Large intestine (tissue), 3 donors: ENCODE measurements around the gene NOP53. TPM values are rescaled to one million over a fixed set of nuclear protein-coding genes. Genes with fewer than 3 reads are reported as not detected.
A peak's percentile ranks its signal among the peaks of the same experiment; 100 is the strongest.
"Not testable (repeated sequence)": the region's sequence is repeated elsewhere in the genome, so short reads cannot be mapped to it uniquely, and the experiment has no call there.

Experiments used
- DNase-seq, 2 donors: peaks; one replicate each; pipeline versions ENCODE4 v3.0.0 to v3.0.0-alpha.2; 2013
- H3K27ac ChIP-seq: one replicate; pipeline ENCODE4 v1.5.1; 2013; ENCODE audit warnings: low read length
- H3K27me3 ChIP-seq: 2 replicates; pipeline ENCODE4 v1.6.1; 2013; ENCODE audit warnings: low read length; ENCODE audit not compliant: control insufficient read depth, insufficient read depth
- H3K36me3 ChIP-seq: 2 replicates; pipeline ENCODE4 v1.6.1; 2013; ENCODE audit warnings: low read length; ENCODE audit not compliant: control insufficient read depth, insufficient read depth
- H3K4me1 ChIP-seq: one replicate; pipeline ENCODE4 v1.6.1; 2013; ENCODE audit warnings: low read length; ENCODE audit not compliant: control insufficient read depth, insufficient read depth
- H3K4me3 ChIP-seq: one replicate; pipeline ENCODE4 v1.5.1; 2013; ENCODE audit warnings: low read length
- H3K9me3 ChIP-seq: one replicate; pipeline ENCODE4 v1.6.1; 2013; ENCODE audit warnings: mild to moderate bottlenecking, low read depth, low read length, moderate library complexity; ENCODE audit not compliant: control insufficient read depth
- WGBS: methylation state at CpG from one replicate; pipeline ENCODE4 v1.1.5; 2013; ENCODE audit warnings: low lambda C conversion rate; ENCODE audit not compliant: insufficient coverage; 5-methylcytosine and 5-hydroxymethylcytosine counted together
- polyA plus RNA-seq: library from polyadenylated mRNA; unstranded; fragments of 120-200 nt; gene quantifications from one replicate; pipeline ENCODE4 v1.2.1, GENCODE V29; 2013

The NOP53 gene
- polyA plus RNA-seq, 1 donor = 545 TPM

- no peak for DNase-seq
- H3K27me3 ChIP-seq = peaks cover 26% of the 10 kb centered on the region
- H3K9me3 ChIP-seq = peaks cover 1% of the 10 kb centered on the region
- peaks cover 15% of the 10 kb centered on the region for H3K36me3 ChIP-seq
- WGBS = no CpG with 5 or more reads among the region's 8 CpGs
- H3K27ac ChIP-seq = no peak overlapping the region
- H3K4me1 ChIP-seq = peaks cover 3% of the 10 kb centered on the region
- no peak overlapping the region for H3K4me3 ChIP-seq
These were observed 14.4 kb upstream of the NOP53 start for GRCh38 chr19:47730910-47731309.

- peaks cover 8% of the 10 kb centered on the region for H3K27me3 ChIP-seq
- peaks cover 2% of the 10 kb centered on the region for H3K4me1 ChIP-seq
- WGBS = 80% methylated on average over 1 of the region's 4 CpGs
- peaks cover 3% of the 10 kb centered on the region for H3K9me3 ChIP-seq
- no peak overlapping the region for H3K27ac ChIP-seq
- DNase-seq = no peak
- no peak overlapping the region for H3K4me3 ChIP-seq
- peaks cover 24% of the 10 kb centered on the region for H3K36me3 ChIP-seq
These were observed 10.2 kb upstream of the NOP53 start for GRCh38 chr19:47735131-47735530.

GRCh38 chr19:47740866-47741519 lies 4.4 kb upstream of the NOP53 start:
- Histone ChIP-seq H3K4me3 (no peak overlapping the region), H3K9me3 (peaks cover 11% of the 10 kb centered on the region), H3K36me3 (peaks cover 20% of the 10 kb centered on the region), H3K4me1 (peaks cover 17% of the 10 kb centered on the region), H3K27me3 (peaks cover 4% of the 10 kb centered on the region), H3K27ac (no peak overlapping the region)
- no CpG with 5 or more reads among the region's 48 CpGs for WGBS
- DNase-seq = no peak

- 76% methylated on average over 3 of the region's 15 CpGs for WGBS
- Histone ChIP-seq H3K9me3 (peaks cover 10% of the 10 kb centered on the region), H3K4me1 (peaks cover 17% of the 10 kb centered on the region), H3K4me3 (no peak overlapping the region), H3K27ac (no peak overlapping the region), H3K36me3 (peaks cover 15% of the 10 kb centered on the region), H3K27me3 (peaks cover 4% of the 10 kb centered on the region)
- DNase-seq = no peak
These were observed 3.7 kb upstream of the NOP53 start for GRCh38 chr19:47741544-47742140.

- H3K27ac ChIP-seq = peak overlapping the region; percentile 73
- H3K27me3 ChIP-seq = peaks cover 4% of the 10 kb centered on the region
- peaks cover 17% of the 10 kb centered on the region for H3K4me1 ChIP-seq
- 0% methylated on average over 1 of the region's 13 CpGs for WGBS
- H3K4me3 ChIP-seq = no peak overlapping the region
- H3K36me3 ChIP-seq = peaks cover 18% of the 10 kb centered on the region
- no peak for DNase-seq
- peaks cover 8% of the 10 kb centered on the region for H3K9me3 ChIP-seq
These were observed 2.7 kb upstream of the NOP53 start for GRCh38 chr19:47742634-47743033.

GRCh38 chr19:47746129-47746528 lies 783 bp downstream of the NOP53 start:
- H3K4me1 ChIP-seq = peaks cover 17% of the 10 kb centered on the region
- not testable (repeated sequence) for H3K27me3 ChIP-seq, H3K27ac ChIP-seq, H3K9me3 ChIP-seq, DNase-seq
- 59% methylated on average over 6 of the region's 17 CpGs for WGBS
- peak overlapping the region; percentile 97 for H3K4me3 ChIP-seq
- peaks cover 40% of the 10 kb centered on the region for H3K36me3 ChIP-seq

GRCh38 chr19:47749326-47749725 lies 4.0 kb downstream of the NOP53 start:
- H3K27me3 ChIP-seq = no peaks in the 10 kb centered on the region
- H3K27ac ChIP-seq = no peak overlapping the region
- peaks cover 4% of the 10 kb centered on the region for H3K4me1 ChIP-seq
- H3K36me3 ChIP-seq = peaks cover 62% of the 10 kb centered on the region
- H3K9me3 ChIP-seq = no peaks in the 10 kb centered on the region
- no peak for DNase-seq
- WGBS = no CpG with 5 or more reads among the region's 3 CpGs
- H3K4me3 ChIP-seq = no peak overlapping the region

GRCh38 chr19:47750752-47751151 lies 5.4 kb downstream of the NOP53 start:
- Histone ChIP-seq H3K4me3 (no peak overlapping the region), H3K27ac (no peak overlapping the region), H3K9me3 (no peaks in the 10 kb centered on the region), H3K27me3 (no peaks in the 10 kb centered on the region), H3K4me1 (no peaks in the 10 kb centered on the region), H3K36me3 (peaks cover 71% of the 10 kb centered on the region)
- no CpG with 5 or more reads among the region's 18 CpGs for WGBS
- no peak for DNase-seq

- peaks cover 85% of the 10 kb centered on the region for H3K36me3 ChIP-seq
These were observed 7.3 kb downstream of the NOP53 start for GRCh38 chr19:47752440-47753211.

GRCh38 chr19:47754206-47755064 lies 9.1 kb downstream of the NOP53 start:
- Histone ChIP-seq H3K27ac (no peak overlapping the region), H3K4me1 (peaks cover 16% of the 10 kb centered on the region), H3K36me3 (peaks cover 74% of the 10 kb centered on the region), H3K9me3 (no peaks in the 10 kb centered on the region), H3K4me3 (no peak overlapping the region), H3K27me3 (no peaks in the 10 kb centered on the region)
- no peak for DNase-seq
- WGBS = no CpG with 5 or more reads among the region's 37 CpGs

More at GRCh38 chr19:47752440-47753211, 7.3 kb downstream of the NOP53 start:
- Histone ChIP-seq H3K9me3 (no peaks in the 10 kb centered on the region), H3K27me3 (no peaks in the 10 kb centered on the region), H3K4me3 (no peak overlapping the region), H3K4me1 (peaks cover 9% of the 10 kb centered on the region), H3K27ac (no peak overlapping the region)
- no CpG with 5 or more reads among the region's 27 CpGs for WGBS
- DNase-seq = no peak
